Cardiac fibroblast (primary cell): ENCODE results near the gene PPP1R3G.
A peak's percentile ranks its signal among the peaks of the same experiment; 100 is the strongest.

Experiments used
- DNase-seq, 2 donors: peaks; one replicate each; pipeline versions ENCODE4 v3.0.0 to v3.0.0-alpha.2; 2010; ENCODE audit warnings: low read depth in 2 of 2
- H3K4me3 ChIP-seq, 2 donors: replicated peaks in 1 of 2; 1 replicate in 1 of 2; 2 replicates in 1 of 2; pipeline ENCODE4 v1.5.1; 2011; ENCODE audit warnings: low read depth in 2 of 2, low read length in 2 of 2, mild to moderate bottlenecking in 2 of 2, moderate library complexity in 1 of 2
- CTCF ChIP-seq: IDR thresholded peaks from one replicate; pipeline ENCODE4 v1.5.1; 2011; ENCODE audit warnings: low read depth, mild to moderate bottlenecking, low read length, inconsistent platforms

The PPP1R3G gene

GRCh38 chr6:5080574-5080973, 4.6 kb upstream of the PPP1R3G start:
- DNase-seq = no peak
- no peak overlapping the region for H3K4me3 ChIP-seq
- TF ChIP-seq CTCF = no peak

- no peak overlapping the region for H3K4me3 ChIP-seq
- no peak for DNase-seq
- TF ChIP-seq CTCF = no peak
These were observed 4.0 kb upstream of the PPP1R3G start for GRCh38 chr6:5081182-5081581.

- no peak overlapping the region for H3K4me3 ChIP-seq
- no peak for TF ChIP-seq CTCF
- peak in 1 of 2 donors; percentile 36 for DNase-seq
These were observed 3.2 kb upstream of the PPP1R3G start for GRCh38 chr6:5081955-5082354.

GRCh38 chr6:5082487-5083306, 2.4 kb upstream of the PPP1R3G start:
- H3K4me3 ChIP-seq = peak overlapping the region in 1 of 2 donors; percentile 16
- DNase-seq = peak; percentile 63 to 93
- no peak for TF ChIP-seq CTCF

GRCh38 chr6:5083307-5083583, 1.9 kb upstream of the PPP1R3G start:
- no peak for TF ChIP-seq CTCF
- DNase-seq = no peak
- H3K4me3 ChIP-seq = no peak overlapping the region

DNA sequence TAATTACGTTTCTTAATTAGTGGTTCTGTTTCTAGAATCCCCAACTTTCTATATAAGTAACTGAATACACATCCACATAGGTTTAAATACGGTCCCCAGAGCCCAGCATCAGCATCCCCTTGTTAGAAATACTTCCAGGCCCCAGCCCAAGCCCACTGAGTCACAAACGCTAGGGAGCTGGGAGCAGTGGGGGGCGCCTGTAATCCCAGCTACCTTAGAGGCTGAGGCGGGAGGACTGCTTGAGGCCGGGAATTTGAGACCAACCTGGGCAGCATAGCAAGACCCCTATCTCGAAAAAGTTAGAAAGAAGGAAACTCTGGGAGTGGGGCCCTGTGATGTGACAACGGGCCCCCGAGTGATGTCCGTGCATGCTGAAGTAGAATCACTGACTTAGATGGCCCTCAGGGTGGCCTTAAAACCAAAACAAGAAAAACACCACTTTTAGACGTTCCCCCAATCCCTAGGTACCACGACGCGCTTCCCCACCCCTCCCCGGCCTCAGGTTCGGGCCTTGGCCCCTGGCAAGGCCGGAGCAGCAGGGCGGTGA, 1.3 kb upstream of the PPP1R3G start:
- TF ChIP-seq CTCF = no peak
- no peak for DNase-seq
- no peak overlapping the region for H3K4me3 ChIP-seq
